CD4-positive, alpha-beta T cell treated with Interleukin-6 at 100 ng/mL for 8 hours (primary cell): ENCODE results near the gene ATP4A.

ENCODE experiments used
- DNase-seq: peaks from one replicate; pipeline ENCODE4 v3.0.0-alpha.2; 2020; ENCODE audit warnings: mixed read lengths, low spot score

The ATP4A gene

GRCh38 chr19:35524181-35524837 lies 39.1 kb downstream of the ATP4A start:
- no peak for DNase-seq

GRCh38 chr19:35522745-35523327 lies 40.6 kb downstream of the ATP4A start:
- DNase-seq = no peak

GRCh38 chr19:35521124-35521743 lies 42.2 kb downstream of the ATP4A start:
- no peak for DNase-seq

- no peak for DNase-seq
Measured at GRCh38 chr19:35519291-35519690, 44.2 kb downstream of the ATP4A start.

- no peak for DNase-seq
Measured at GRCh38 chr19:35518313-35518712, 45.1 kb downstream of the ATP4A start.

- DNase-seq = no peak
Measured at GRCh38 chr19:35517342-35517741, 46.1 kb downstream of the ATP4A start.

GRCh38 chr19:35516310-35516709 lies 47.1 kb downstream of the ATP4A start:
- DNase-seq = no peak

- DNase-seq = no peak
Measured at GRCh38 chr19:35514282-35514809, 49.1 kb downstream of the ATP4A start.

- DNase-seq = no peak
Measured at GRCh38 chr19:35513628-35514281, 49.7 kb downstream of the ATP4A start, which contains the start of gene DMKN. Gene DMKN (minus strand): TSS chr19:35513649. CDS start chr19:35513475, 174 bp downstream.

GRCh38 chr19:35512831-35513627 lies 50.4 kb downstream of the ATP4A start:
- no peak for DNase-seq

- no peak for DNase-seq
Measured at GRCh38 chr19:35511337-35511736, 52.1 kb downstream of the ATP4A start.

GRCh38 chr19:35510626-35510964 lies 52.9 kb downstream of the ATP4A start:
- no peak for DNase-seq

- DNase-seq = peak; percentile 60
Measured at GRCh38 chr19:35509861-35510625, 53.4 kb downstream of the ATP4A start.

GRCh38 chr19:35509018-35509652 lies 54.3 kb downstream of the ATP4A start:
- peak; percentile 44 for DNase-seq

- DNase-seq = no peak
Measured at GRCh38 chr19:35508129-35508528, 55.3 kb downstream of the ATP4A start.

- DNase-seq = no peak
Measured at GRCh38 chr19:35507561-35507960, 55.9 kb downstream of the ATP4A start.

- DNase-seq = no peak
Measured at GRCh38 chr19:35506011-35506410, 57.4 kb downstream of the ATP4A start.

- no peak for DNase-seq
Measured at GRCh38 chr19:35502751-35503150, 60.7 kb downstream of the ATP4A start.

- no peak for DNase-seq
Measured at GRCh38 chr19:35501684-35502083, 61.8 kb downstream of the ATP4A start.

- DNase-seq = no peak
Measured at GRCh38 chr19:35500611-35501010, 62.8 kb downstream of the ATP4A start.
